Measurements from ENCODE around the gene LGSN.
"Not testable (repeated sequence)": the region's sequence is repeated elsewhere in the genome, so short reads cannot be mapped to it uniquely, and the experiment has no call there.

LGSN gene

GRCh38 chr6:63230027-63230426, 89.8 kb downstream of the LGSN start:
- not testable (repeated sequence) for DNase-seq

- DNase-seq = not testable (repeated sequence)
Measured at GRCh38 chr6:63227928-63228894, 91.6 kb downstream of the LGSN start.

- DNase-seq = not testable (repeated sequence)
Measured at GRCh38 chr6:63225987-63226386, 93.8 kb downstream of the LGSN start.
